ENCODE data around the gene DDX54.

The DDX54 gene

GRCh38 chr12:113116875-113117274 lies 68.4 kb downstream of the DDX54 start:
- DNase-seq, result no peak

DNA sequence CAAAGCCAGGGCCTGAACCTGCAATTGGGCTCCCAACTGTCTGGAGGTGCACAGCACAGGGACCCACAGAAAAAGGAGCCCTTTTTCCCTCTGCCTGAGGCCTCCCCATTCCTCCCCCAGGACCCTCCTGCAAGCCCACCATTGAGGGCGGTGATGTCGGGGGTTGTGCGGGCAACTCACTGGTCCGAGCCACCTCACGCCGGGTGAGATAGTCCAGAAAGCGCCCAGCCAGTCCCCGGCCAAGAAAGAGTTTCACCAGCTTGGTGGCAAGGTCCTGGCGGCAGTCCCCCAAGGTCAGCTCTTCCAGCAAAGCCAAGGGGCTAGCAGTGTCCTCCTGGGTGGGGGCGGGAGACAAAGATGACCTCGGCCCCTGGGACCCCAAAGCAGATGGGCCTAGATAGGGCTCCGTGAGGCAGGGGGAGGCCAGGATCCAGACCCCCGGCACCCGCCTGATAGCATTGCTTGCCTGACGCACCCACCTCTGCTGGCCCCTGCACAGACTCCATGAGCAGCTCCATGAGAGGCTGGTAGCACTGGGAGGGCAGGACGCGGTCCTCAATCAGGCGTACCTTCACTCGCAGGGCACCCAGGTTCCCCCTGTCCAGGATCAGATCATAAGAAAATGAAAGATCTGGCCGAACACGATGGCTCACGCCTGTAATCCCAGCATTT lies 69.7 kb downstream of the DDX54 start:
- DNase-seq, result no peak

GRCh38 chr12:113114447-113115178 lies 70.7 kb downstream of the DDX54 start:
- DNase-seq, result no peak

DNA sequence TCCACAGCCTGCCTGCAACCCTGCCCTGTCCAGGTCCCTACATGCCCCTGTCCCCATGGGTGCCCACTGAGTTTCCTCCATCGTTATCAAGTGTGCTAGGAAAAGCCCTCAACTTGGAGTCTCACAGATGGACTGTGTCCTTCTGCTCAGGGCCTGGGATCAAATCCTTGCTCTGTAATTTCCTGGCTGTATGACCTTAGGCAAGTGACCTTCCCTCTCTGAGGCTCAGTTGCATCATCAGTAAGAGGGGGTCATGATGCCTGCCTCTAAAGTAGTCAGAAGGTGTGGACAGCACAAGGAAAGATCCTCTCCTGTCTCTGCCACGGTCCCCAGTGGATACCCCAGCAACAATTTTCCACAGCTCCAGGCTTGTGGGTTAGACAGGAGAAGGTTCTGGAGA lies 71.9 kb downstream of the DDX54 start:
- DNase-seq, result no peak

GRCh38 chr12:113112043-113112899 lies 73.0 kb downstream of the DDX54 start:
- DNase-seq, result no peak

DNA sequence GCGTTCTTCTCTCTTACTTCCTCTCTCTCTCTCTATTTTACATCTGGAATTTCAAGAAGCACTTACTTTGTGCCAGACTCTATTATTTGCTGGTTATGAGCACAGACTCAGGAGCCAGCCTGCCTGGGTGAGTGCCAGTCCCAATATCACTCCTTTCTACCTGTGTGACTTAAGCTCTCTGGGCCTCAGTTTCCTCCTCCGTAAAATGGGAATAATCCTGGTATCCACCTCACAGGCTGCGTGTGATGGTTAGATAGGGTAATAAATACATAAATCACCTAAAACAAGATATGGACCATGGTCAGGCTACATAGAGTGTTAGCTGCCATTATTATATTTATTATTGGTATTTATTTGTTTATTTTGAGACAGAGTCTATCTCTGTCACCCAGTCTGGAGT lies 74.0 kb downstream of the DDX54 start:
- DNase-seq, result no peak

- no peak for DNase-seq
Measured at GRCh38 chr12:113109872-113110599, 75.2 kb downstream of the DDX54 start.

DNA sequence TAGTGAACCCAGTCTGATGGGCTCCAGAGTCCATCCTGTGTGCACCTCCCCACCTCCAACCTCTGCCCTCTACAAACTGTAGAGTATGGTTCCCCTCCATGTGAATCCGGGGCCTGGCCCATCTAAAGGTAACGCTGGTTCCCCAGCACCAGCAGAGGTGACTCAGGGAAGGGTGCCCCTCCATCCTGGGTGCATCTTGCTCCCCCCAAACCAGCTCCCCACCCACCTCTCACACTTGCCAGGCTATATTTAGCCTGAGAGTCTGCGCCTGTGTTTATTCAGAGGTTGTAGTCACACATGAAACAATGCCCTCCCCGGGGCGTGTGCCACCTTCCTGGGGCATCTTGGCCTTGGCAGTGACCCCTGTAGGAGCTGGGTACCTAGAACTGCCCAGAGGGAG lies 75.9 kb downstream of the DDX54 start:
- no peak for DNase-seq

DNA sequence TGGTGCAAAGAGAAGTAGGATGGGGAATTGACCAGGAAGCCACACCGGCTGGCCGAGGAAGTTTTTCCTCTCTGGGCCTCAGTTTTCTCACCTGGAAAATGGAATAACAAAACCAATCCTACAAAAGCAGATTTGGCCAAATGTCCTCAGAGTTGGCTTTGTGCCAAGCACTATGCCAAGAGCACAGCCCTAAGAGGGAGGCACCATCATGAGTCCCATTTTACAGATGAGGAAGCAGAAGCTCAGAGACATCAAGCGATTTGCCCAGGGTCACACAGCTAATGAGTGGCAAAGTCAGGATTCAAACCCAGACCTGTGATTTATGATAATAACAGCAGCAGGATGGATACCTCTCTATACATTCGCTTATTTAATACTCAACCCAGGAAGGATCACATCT lies 77.0 kb downstream of the DDX54 start:
- DNase-seq, result no peak
